Activated B cell treated with CpG ODN at 0.5 μM for 24 hours (primary cell): ENCODE results near the gene TMEM131L. TPM values are rescaled to one million over a fixed set of nuclear protein-coding genes. Genes with fewer than 3 reads are reported as not detected.

Source experiments
- ATAC-seq: fragments of 200-7000 bp; cut with Tn5 transposase; one replicate; pipeline ENCODE4 v1.10.0; 2021; ENCODE audit warnings: low read depth, mild to moderate bottlenecking, moderate library complexity
- CTCF ChIA-PET: fragments of 350-600 bp; sonication (Branson Sonifier 250); formaldehyde crosslinking; loops from one replicate; lab custom pipeline; 2021; ENCODE audit warnings: antibody characterized with exemption; lab: Charles Lee
- POLR2A ChIA-PET: fragments of 350-600 bp; sonication (Branson Sonifier 250); formaldehyde crosslinking; loops from one replicate; lab custom pipeline; 2021; ENCODE audit warnings: antibody characterized with exemption; lab: Charles Lee
- DNase-seq: peaks from one replicate; pipeline ENCODE4 v3.0.0; 2022
- H3K27ac Mint-ChIP-seq: one replicate; pipeline ENCODE4 v1.8.0; 2020; ENCODE audit warnings: mixed read lengths
- H3K27me3 Mint-ChIP-seq: one replicate; pipeline ENCODE4 v1.8.0; 2021; ENCODE audit warnings: mixed read lengths
- H3K36me3 Mint-ChIP-seq: one replicate; pipeline ENCODE4 v1.8.0; 2021; ENCODE audit warnings: low read depth, mixed read lengths
- H3K4me1 Mint-ChIP-seq: one replicate; pipeline ENCODE4 v1.8.0; 2021; ENCODE audit warnings: mixed read lengths
- H3K4me3 Mint-ChIP-seq: one replicate; pipeline ENCODE4 v1.8.0; 2020; ENCODE audit warnings: mild to moderate bottlenecking, mixed read lengths
- H3K9me3 Mint-ChIP-seq: one replicate; pipeline ENCODE4 v1.8.0; 2020; ENCODE audit warnings: mixed read lengths
- intact Hi-C: fragments of 100-400 bp; cut with micrococcal nuclease; formaldehyde crosslinking; loops from one replicate; pipeline ENCODE4 v1.15.1; 2024
- total RNA-seq: library from RNA; stranded (reverse); gene quantifications from 2 replicates; pipeline ENCODE4 v1.2.3, GENCODE V29; 2022
- TF ChIP-seq, protein P1 (sequence below): fragments of 200-600 bp; IDR thresholded peaks from one replicate; pipeline ENCODE4 v1.8.0; 2022; ENCODE audit warnings: antibody characterized with exemption, mild to moderate bottlenecking

TMEM131L gene
- total RNA-seq, 1 donor from 2014 or later = 193 TPM

DNA sequence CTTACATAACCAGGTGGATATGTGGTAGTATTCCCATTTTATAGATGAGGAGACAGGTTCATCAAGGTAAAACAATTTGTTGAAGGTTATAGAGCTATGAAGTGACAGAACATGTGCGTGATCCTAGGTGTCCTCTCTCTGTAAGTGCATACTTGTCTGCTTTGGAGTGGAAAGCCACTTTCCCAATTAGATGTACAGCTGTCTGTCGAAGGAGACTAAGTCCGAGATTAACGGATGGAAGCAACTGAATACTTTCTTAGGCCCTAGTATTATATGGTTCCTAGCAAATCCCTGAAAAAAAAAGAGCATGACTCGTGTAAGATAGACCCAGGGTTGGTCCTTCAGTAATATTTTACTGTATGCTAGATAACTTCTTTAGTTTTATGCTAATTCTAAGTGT is 19.7 kb downstream of the TMEM131L start:
- POLR2A ChIA-PET = interaction anchor here (1.9 to 5.1 kb wide), 4 partner anchors 12 to 37 kb away, joined by 7 to 103 read pairs (median 28); partner anchors contain the start of gene TMEM131L
- no peak for DNase-seq
- Mint-ChIP-seq H3K9me3 (no peaks in the 10 kb centered on the region), H3K4me1 (peaks cover 87% of the 10 kb centered on the region), H3K27me3 (no peaks in the 10 kb centered on the region), H3K36me3 (peaks cover 52% of the 10 kb centered on the region), H3K27ac (peak overlapping the region; percentile 92), H3K4me3 (peak overlapping the region; percentile 44)
- CTCF ChIA-PET = interaction anchor here (0.7 to 1.2 kb wide), 3 partner anchors 14 to 53 kb away, joined by 3 to 6 read pairs (median 3); no protein-coding TSS in a partner anchor
- no peak for ATAC-seq
- intact Hi-C loops = no loop called here
- TF ChIP-seq, protein P1, sequence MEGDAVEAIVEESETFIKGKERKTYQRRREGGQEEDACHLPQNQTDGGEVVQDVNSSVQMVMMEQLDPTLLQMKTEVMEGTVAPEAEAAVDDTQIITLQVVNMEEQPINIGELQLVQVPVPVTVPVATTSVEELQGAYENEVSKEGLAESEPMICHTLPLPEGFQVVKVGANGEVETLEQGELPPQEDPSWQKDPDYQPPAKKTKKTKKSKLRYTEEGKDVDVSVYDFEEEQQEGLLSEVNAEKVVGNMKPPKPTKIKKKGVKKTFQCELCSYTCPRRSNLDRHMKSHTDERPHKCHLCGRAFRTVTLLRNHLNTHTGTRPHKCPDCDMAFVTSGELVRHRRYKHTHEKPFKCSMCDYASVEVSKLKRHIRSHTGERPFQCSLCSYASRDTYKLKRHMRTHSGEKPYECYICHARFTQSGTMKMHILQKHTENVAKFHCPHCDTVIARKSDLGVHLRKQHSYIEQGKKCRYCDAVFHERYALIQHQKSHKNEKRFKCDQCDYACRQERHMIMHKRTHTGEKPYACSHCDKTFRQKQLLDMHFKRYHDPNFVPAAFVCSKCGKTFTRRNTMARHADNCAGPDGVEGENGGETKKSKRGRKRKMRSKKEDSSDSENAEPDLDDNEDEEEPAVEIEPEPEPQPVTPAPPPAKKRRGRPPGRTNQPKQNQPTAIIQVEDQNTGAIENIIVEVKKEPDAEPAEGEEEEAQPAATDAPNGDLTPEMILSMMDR = no peak

DNA sequence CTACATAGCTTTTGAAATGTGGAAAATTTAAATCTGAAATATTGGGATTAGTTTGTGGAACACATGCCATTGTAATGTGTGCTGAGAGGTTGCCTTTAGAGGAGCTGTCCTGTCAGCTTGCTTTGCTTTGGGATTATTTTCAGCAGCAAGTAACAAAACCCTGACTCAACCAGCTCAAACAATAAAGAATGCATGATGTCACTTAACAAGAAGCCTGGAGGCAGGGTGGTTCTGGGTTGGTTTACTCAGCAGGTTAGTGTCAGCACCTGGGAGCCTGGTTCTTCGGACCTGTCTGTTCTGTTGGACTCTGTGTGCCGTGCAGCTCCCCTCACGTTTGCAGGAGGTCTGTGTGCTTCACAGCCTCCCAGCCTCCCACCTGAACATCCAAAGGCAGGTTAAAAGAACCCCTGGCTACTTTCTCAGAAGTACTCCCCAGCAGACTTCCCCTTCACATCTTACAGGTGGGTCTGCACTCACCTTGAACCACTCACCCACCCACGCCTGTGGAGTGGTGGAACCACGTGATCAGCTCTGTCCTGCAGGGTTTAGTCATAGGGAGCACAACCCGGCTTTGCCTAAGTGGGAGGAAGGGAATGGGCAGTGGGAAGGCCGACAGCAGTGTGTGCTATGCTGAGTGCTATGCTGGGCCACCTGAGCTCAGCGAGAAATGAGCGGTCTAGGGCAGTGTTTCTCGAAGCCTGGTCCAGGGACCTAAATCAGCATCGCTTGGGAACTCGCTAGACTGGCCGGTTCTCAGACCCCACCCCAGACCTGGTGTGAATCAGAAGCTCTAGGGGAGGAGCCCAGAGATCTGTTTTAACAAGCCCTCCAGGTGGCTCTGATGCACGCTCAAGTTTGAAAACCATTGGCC is 20.4 kb downstream of the TMEM131L start:
- intact Hi-C loops = no loop called here
- CTCF ChIA-PET = interaction anchor here (0.7 to 1.6 kb wide), 5 partner anchors 14 to 88 kb away, joined by 3 to 9 read pairs (median 4); partner anchors contain the start of gene TMEM131L
- DNase-seq = no peak

DNA sequence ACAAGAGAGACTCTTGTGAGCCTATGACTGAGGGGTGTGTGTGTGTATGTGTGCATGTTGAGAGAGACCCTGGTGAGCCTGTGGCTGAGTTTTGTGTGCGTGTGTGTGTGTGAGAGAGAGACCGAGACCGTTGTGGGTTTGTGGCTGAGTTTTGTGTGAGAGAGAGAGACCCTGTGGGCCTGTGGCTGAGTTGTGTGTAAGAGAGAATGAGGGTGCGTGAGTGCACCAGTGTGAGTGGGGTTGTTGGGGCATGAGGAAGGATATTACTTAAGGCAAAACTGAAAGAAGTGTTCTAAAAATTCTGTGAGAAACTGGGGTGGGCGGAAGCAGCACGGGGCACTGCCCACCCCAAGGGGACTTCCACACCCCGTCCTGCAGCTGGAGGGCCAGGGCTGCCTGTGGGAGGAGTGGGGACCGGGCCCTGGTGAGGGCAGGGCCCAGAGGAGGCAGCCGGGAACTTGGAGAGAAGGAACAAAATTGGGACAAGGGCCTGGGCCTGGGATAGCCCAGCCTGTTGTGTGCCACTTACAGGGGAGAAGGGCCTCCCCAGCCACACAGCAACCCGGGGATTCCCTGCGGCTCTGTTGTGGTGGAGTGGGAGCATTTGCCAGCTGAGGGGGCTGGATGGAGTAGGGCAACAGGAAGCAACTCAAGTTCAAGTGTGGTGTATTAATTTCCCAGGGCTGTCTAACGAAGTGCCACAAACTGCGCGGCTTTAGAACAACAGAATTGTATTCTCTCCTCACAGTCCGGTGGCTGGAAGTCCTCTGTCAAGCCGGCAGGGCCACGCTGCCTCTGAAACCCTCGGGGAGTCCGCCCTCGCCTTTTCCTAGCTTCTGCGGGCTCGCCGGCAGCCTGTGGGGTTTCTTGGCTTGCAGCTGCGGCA is 22.1 kb downstream of the TMEM131L start:
- ATAC-seq (peak; percentile 76), DNase-seq (peak; percentile 62)
- no peaks in the 10 kb centered on the region for H3K9me3 Mint-ChIP-seq
- H3K36me3 Mint-ChIP-seq = peaks cover 47% of the 10 kb centered on the region
- ChIA-PET CTCF (interaction anchor here (1.0 to 1.6 kb wide), 4 partner anchors 19 to 56 kb away, joined by 3 to 9 read pairs (median 4); partner anchors contain the start of gene TMEM131L), POLR2A (interaction anchor here (0.5 to 5.1 kb wide), 13 partner anchors 10 to 86 kb away, joined by 3 to 103 read pairs (median 6); partner anchors contain the start of gene TMEM131L)
- no peaks in the 10 kb centered on the region for H3K27me3 Mint-ChIP-seq
- peak overlapping the region; percentile 92 for H3K27ac Mint-ChIP-seq
- H3K4me3 Mint-ChIP-seq = peak overlapping the region; percentile 78
- intact Hi-C loops = loop anchor here (1.0 to 2.0 kb wide), 9 partner anchors 10 to 143 kb away; partner anchors contain the start of gene MND1
- peaks cover 89% of the 10 kb centered on the region for H3K4me1 Mint-ChIP-seq
- TF ChIP-seq, protein P1 = no peak

More for the DNA sequence above, 20.4 kb downstream of the TMEM131L start:
- H3K4me1 Mint-ChIP-seq = peaks cover 87% of the 10 kb centered on the region
- TF ChIP-seq, protein P1 = no peak
- H3K27ac Mint-ChIP-seq = peak overlapping the region; percentile 92
- peaks cover 52% of the 10 kb centered on the region for H3K36me3 Mint-ChIP-seq
- POLR2A ChIA-PET = interaction anchor here (0.6 to 5.1 kb wide), 9 partner anchors 9 to 49 kb away, joined by 4 to 103 read pairs (median 7); partner anchors contain the start of gene TMEM131L
- ATAC-seq = no peak
- H3K27me3 Mint-ChIP-seq = no peaks in the 10 kb centered on the region
- no peaks in the 10 kb centered on the region for H3K9me3 Mint-ChIP-seq
- H3K4me3 Mint-ChIP-seq = peak overlapping the region; percentile 78

DNA sequence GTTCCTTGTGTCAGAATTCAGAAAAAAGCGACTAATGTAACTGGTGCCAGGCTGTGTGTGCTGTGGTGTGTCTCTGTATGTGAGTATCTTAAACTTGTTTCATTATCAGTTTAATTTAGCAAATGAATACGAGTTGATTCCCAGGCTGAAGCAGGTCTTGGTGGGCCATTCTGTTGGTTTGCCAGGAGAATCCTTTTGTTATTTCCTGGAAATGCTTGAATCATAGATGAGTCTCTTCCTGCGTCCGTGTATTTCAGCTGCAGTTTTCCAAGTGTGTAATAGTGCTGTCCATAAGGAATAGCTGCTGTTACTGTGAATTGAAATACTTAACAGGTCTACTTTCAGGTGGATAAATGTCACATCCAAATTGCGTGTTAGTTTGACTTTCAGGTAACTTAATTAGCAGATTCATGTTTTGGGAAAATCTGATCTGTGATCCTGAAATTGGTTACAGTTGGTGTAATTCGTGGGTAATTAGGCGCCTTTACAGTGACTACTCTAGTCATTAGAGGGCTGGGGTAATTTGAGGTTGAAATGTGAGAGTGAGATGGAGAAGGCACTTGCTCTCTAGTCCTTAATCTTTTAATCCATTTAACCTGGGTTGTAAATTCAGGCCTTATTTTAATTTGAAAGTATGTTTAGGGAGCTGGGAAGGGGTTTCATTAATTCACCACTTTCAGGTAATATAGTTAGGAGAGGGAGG is 23.8 kb downstream of the TMEM131L start:
- no peak for ATAC-seq
- H3K36me3 Mint-ChIP-seq = peaks cover 51% of the 10 kb centered on the region
- DNase-seq = no peak
- no peaks in the 10 kb centered on the region for H3K27me3 Mint-ChIP-seq
- no peaks in the 10 kb centered on the region for H3K9me3 Mint-ChIP-seq
- H3K27ac Mint-ChIP-seq = peak overlapping the region; percentile 92
- peak overlapping the region; percentile 78 for H3K4me3 Mint-ChIP-seq
- ChIA-PET POLR2A (interaction anchor here (0.6 to 5.1 kb wide), 8 partner anchors 8 to 99 kb away, joined by 3 to 103 read pairs (median 4); partner anchors contain the start of gene TMEM131L), CTCF (interaction anchor here (1.5 kb wide), 1 partner anchor 84 kb away, joined by 4 read pairs; no protein-coding TSS in a partner anchor)
- peaks cover 94% of the 10 kb centered on the region for H3K4me1 Mint-ChIP-seq
- intact Hi-C loops = loop anchor here (2.0 kb wide), 1 partner anchor 145 kb away; the partner anchor contains the start of gene MND1
- TF ChIP-seq, protein P1 = no peak
